HG02678 (cell line): ENCODE results near the gene IL1RL2.

Experiments used
- ATAC-seq: cut with Tn5 transposase; IDR thresholded peaks from one replicate; pipeline ENCODE4 v1.9.1; 2021; ENCODE audit warnings: mild to moderate bottlenecking, moderate library complexity; ENCODE audit not compliant: unreplicated experiment

Gene IL1RL2

GRCh38 chr2:102262216-102263129 lies 75.7 kb downstream of the IL1RL2 start:
- ATAC-seq: no peak

GRCh38 chr2:102264952-102265351 lies 78.1 kb downstream of the IL1RL2 start:
- no peak for ATAC-seq

GRCh38 chr2:102266204-102266603 lies 79.4 kb downstream of the IL1RL2 start:
- ATAC-seq: no peak

- ATAC-seq: no peak
Observed at GRCh38 chr2:102267774-102268173, 81.0 kb downstream of the IL1RL2 start.

- ATAC-seq: no peak
Observed at GRCh38 chr2:102268510-102269199, 81.8 kb downstream of the IL1RL2 start.

GRCh38 chr2:102269200-102269524 lies 82.3 kb downstream of the IL1RL2 start:
- no peak for ATAC-seq

GRCh38 chr2:102271844-102272243 lies 85.0 kb downstream of the IL1RL2 start:
- no peak for ATAC-seq

GRCh38 chr2:102273619-102274211 lies 86.9 kb downstream of the IL1RL2 start:
- ATAC-seq: no peak

- ATAC-seq: no peak
Observed at GRCh38 chr2:102276549-102277201, 89.9 kb downstream of the IL1RL2 start.

GRCh38 chr2:102277202-102277700 lies 90.4 kb downstream of the IL1RL2 start:
- ATAC-seq: no peak

GRCh38 chr2:102278720-102279390 lies 92.0 kb downstream of the IL1RL2 start:
- ATAC-seq: no peak

GRCh38 chr2:102279391-102279735 lies 92.5 kb downstream of the IL1RL2 start:
- ATAC-seq: no peak

GRCh38 chr2:102282678-102283091 lies 95.9 kb downstream of the IL1RL2 start:
- no peak for ATAC-seq

- no peak for ATAC-seq
Observed at GRCh38 chr2:102283996-102284395, 97.2 kb downstream of the IL1RL2 start.

GRCh38 chr2:102284611-102285010 lies 97.8 kb downstream of the IL1RL2 start:
- ATAC-seq: no peak

- no peak for ATAC-seq
Observed at GRCh38 chr2:102285368-102285767, 98.5 kb downstream of the IL1RL2 start.

- ATAC-seq: no peak
Observed at GRCh38 chr2:102286041-102286440, 99.2 kb downstream of the IL1RL2 start.

GRCh38 chr2:102289129-102289528 lies 102.3 kb downstream of the IL1RL2 start:
- ATAC-seq: no peak
